ENCODE results near the gene SLC7A11.

DNA sequence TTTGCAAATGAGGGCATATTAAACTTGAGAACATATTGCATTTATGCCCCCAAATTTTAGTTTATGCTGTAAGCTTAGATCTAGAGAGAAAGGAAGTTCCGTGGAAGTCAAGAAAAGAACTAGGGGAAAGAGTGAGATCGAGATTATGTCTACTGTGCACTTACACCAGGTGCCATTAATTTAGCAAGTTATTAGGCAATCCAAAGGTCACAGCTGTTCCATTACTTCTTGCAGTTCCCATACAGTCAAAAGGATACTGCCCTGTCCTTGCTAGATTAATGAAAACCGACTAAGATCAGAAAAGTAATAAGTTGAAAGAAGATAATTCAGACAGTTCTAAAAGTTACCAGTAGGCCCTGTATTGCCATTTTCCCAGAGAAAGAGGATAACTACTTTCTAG lies 49.3 kb upstream of the SLC7A11 start:
- TF ChIP-seq CTCF (IDR thresholded peaks at IDR 0.05) (no peak), POLR2A (IDR thresholded peaks at IDR 0.05) (no peak)

Data from lower leg skin (tissue), 3 donors.